NT2/D1 (cell line): ENCODE data around the gene MTHFD2L.

ENCODE experiments used
- SUZ12 ChIP-seq: IDR thresholded peaks from 2 replicates; pipeline ENCODE4 v1.6.1; 2011; ENCODE audit not compliant: insufficient read length, insufficient read depth; ENCODE audit errors: extremely low read depth
- YY1 ChIP-seq: IDR thresholded peaks from 2 replicates; pipeline ENCODE4 v1.6.1; 2011; ENCODE audit not compliant: insufficient read length, insufficient read depth
- ZNF274 ChIP-seq: IDR thresholded peaks from 2 replicates; pipeline ENCODE4 v1.6.1; 2011; ENCODE audit warnings: mild to moderate bottlenecking, low read depth, low read length

DNA sequence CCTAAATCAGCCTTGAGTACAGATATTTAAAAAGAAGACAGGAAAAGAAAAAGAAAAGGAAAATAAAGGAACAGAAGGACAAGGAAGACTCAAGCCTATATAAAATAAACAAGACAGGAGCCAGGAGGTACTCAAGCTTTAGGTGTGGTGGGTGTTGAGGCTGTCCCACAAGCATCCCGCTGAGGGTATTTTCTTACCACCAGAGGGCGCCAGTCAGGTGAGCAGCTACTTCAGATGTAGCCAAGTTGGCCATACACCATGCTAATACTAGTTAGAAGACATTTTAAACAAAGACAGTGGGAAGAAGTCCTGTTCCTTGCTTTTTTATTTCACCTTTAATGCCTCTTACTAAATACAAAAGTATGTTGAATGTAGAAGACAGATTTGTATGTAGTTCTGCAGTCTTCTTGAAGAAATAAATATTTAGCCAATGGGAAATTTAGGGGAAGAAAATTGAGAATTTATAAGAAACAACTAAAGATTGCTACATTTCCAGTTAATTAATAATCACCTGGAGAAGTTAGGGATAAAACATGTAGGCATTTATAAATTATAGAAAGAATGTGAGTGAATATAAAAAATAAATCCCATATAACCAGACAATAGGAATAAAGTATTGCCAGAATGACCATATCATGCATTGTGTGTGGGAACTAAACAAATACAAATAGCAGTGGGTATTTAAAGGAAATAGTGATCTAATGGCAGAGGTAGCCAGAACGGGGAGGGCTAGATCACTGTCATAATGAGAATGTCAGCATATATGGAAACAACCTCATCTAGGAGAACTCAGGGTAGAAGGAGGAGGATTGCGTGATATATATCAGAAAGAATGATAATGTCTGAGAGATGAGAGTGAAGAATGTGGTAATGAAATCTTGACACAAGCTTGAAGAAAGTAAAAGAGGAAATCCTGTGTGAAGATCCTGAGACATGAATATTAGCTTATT lies 71.0 kb downstream of the MTHFD2L start:
- TF ChIP-seq ZNF274 (no peak), SUZ12 (no peak), YY1 (no peak)
